PC-3 (cell line): ENCODE results near the gene PHRF1. TPM values are rescaled to one million over a fixed set of nuclear protein-coding genes. Genes with fewer than 3 reads are reported as not detected.

Source experiments
- ATAC-seq: fragments of 200-7000 bp; cut with Tn5 transposase; 2 replicates; pipeline ENCODE4 v1.9.1; 2020; ENCODE audit warnings: mild to moderate bottlenecking, moderate library complexity
- BruUV-seq: library from RNA; stranded (reverse); fragments of 400-500 nt; replicated peaks from 2 replicates; lab custom pipeline; 2021; lab: Mats Ljungman, UMichigan
- CTCF ChIA-PET: fragments of 300-600 bp; sonication (Branson Sonifier 250); formaldehyde crosslinking; loops from one replicate; lab custom pipeline; 2022; ENCODE audit warnings: antibody characterized with exemption; lab: Charles Lee
- POLR2A ChIA-PET: fragments of 300-600 bp; sonication (Branson Sonifier 250); formaldehyde crosslinking; loops from one replicate; lab custom pipeline; 2022; ENCODE audit warnings: antibody characterized with exemption; ENCODE audit not compliant: unreplicated experiment; lab: Charles Lee
- DNase-seq: peaks from one replicate; pipeline ENCODE4 v3.0.0-alpha.2; 2015
- H2AFZ ChIP-seq: fragments of 300-600 bp; sonication (generic); 2 replicates; pipeline ENCODE4 v1.6.0; 2016; ENCODE audit warnings: antibody characterized with exemption, low read length
- H3F3A ChIP-seq: fragments of 300-600 bp; sonication (generic); one replicate; pipeline ENCODE4 v1.6.0; 2017; ENCODE audit warnings: antibody characterized with exemption, low read length, control low read depth, mild to moderate bottlenecking; ENCODE audit not compliant: unreplicated experiment
- H3K27ac ChIP-seq: fragments of 300-600 bp; sonication (generic); 2 replicates; pipeline ENCODE4 v1.5.1; 2016; ENCODE audit warnings: mild to moderate bottlenecking, low read length
- H3K27me3 ChIP-seq: fragments of 300-600 bp; sonication (generic); 2 replicates; pipeline ENCODE4 v1.6.1; 2016; ENCODE audit warnings: low read length, mixed read lengths
- H3K36me3 ChIP-seq: fragments of 300-600 bp; sonication (generic); 2 replicates; pipeline ENCODE4 v1.6.1; 2016; ENCODE audit warnings: low read depth, mixed run types, low read length, mixed read lengths
- H3K4me1 ChIP-seq: fragments of 300-600 bp; sonication (generic); 2 replicates; pipeline ENCODE4 v1.5.1; 2016; ENCODE audit warnings: low read length; ENCODE audit not compliant: insufficient read depth
- H3K4me2 ChIP-seq: fragments of 300-600 bp; sonication (generic); 2 replicates; pipeline ENCODE4 v1.6.0; 2016; ENCODE audit warnings: low read length
- H3K4me3 ChIP-seq: fragments of 300-600 bp; sonication (generic); 2 replicates; pipeline ENCODE4 v1.5.1; 2016; ENCODE audit warnings: mild to moderate bottlenecking, low read length, mixed read lengths
- H3K79me2 ChIP-seq: fragments of 300-600 bp; sonication (generic); 2 replicates; pipeline ENCODE4 v1.6.1; 2017; ENCODE audit warnings: low read length, mixed read lengths
- H3K9ac ChIP-seq: fragments of 300-600 bp; sonication (generic); 2 replicates; pipeline ENCODE4 v1.6.0; 2016; ENCODE audit warnings: mild to moderate bottlenecking, low read length
- H3K9me2 ChIP-seq: fragments of 300-600 bp; sonication (generic); replicated peaks from 2 replicates; pipeline ENCODE4 v1.6.1; 2016; ENCODE audit warnings: mixed run types, low read length, mixed read lengths
- H3K9me3 ChIP-seq: fragments of 300-600 bp; sonication (generic); 2 replicates; pipeline ENCODE4 v1.6.1; 2016; ENCODE audit warnings: low read length, mixed read lengths
- H4K20me1 ChIP-seq: fragments of 300-600 bp; sonication (generic); 2 replicates; pipeline ENCODE4 v1.6.1; 2016; ENCODE audit warnings: low read length, mixed read lengths
- EZH2 ChIP-seq: fragments of 300-600 bp; sonication (generic); IDR thresholded peaks from one replicate; pipeline ENCODE4 v1.6.1; 2017; ENCODE audit warnings: antibody characterized with exemption, mild to moderate bottlenecking, low read length; ENCODE audit not compliant: unreplicated experiment
- EZH2phosphoT487 ChIP-seq: fragments of 300-600 bp; sonication (generic); IDR thresholded peaks from 2 replicates; pipeline ENCODE4 v1.6.1; 2018; ENCODE audit warnings: mild to moderate bottlenecking, antibody characterized with exemption, low read length, borderline replicate concordance
- intact Hi-C: fragments of 100-400 bp; cut with micrococcal nuclease; formaldehyde crosslinking; loops from 2 replicates; pipeline ENCODE4 v1.9.0; 2023
- total RNA-seq: library from RNA; depleted of rRNA; stranded (reverse); fragments of >200 nt; gene quantifications from 2 replicates; pipeline ENCODE4 v1.2.3, GENCODE V29; 2014
- TF ChIP-seq, protein P1 (sequence below): fragments of 300-600 bp; sonication (generic); conservative IDR thresholded peaks from 2 replicates; pipeline ENCODE4 v1.5.1; 2017; ENCODE audit warnings: antibody characterized with exemption, low read depth, mild to moderate bottlenecking, low read length

The PHRF1 gene
- total RNA-seq, 1 experiment from 2014 or later, result 41.4 TPM

DNA sequence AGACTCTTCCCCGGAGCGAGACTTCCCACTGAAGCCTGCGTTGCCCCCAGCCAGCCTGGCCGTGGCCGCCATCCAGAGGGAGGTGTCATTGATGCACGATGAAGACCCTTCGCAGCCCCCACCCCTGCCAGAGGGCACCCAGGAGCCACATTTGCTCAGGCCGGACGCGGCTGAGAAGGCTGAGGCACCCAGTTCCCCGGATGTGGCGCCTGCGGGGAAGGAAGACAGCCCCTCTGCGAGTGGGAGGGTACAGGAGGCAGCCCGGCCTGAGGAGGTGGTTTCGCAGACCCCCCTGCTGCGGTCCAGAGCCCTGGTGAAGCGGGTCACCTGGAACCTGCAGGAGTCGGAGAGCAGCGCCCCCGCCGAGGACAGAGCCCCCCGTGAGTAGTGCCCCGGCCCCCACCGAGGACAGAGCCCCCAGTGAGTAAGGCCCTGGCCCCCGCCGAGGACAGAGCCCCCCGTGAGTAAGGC lies 33.1 kb downstream of the PHRF1 start:
- no peak overlapping the region for H2AFZ ChIP-seq
- H3K4me3 ChIP-seq, result no peak overlapping the region
- no peak for TF ChIP-seq EZH2phosphoT487
- TF ChIP-seq, protein P1, sequence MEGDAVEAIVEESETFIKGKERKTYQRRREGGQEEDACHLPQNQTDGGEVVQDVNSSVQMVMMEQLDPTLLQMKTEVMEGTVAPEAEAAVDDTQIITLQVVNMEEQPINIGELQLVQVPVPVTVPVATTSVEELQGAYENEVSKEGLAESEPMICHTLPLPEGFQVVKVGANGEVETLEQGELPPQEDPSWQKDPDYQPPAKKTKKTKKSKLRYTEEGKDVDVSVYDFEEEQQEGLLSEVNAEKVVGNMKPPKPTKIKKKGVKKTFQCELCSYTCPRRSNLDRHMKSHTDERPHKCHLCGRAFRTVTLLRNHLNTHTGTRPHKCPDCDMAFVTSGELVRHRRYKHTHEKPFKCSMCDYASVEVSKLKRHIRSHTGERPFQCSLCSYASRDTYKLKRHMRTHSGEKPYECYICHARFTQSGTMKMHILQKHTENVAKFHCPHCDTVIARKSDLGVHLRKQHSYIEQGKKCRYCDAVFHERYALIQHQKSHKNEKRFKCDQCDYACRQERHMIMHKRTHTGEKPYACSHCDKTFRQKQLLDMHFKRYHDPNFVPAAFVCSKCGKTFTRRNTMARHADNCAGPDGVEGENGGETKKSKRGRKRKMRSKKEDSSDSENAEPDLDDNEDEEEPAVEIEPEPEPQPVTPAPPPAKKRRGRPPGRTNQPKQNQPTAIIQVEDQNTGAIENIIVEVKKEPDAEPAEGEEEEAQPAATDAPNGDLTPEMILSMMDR, result no peak
- TF ChIP-seq EZH2, result no peak
- H4K20me1 ChIP-seq, result peaks cover 18% of the 10 kb centered on the region
- no TSS peak for BruUV-seq
- DNase-seq (no peak), ATAC-seq (no peak)
- no peaks in the 10 kb centered on the region for H3K9me3 ChIP-seq
- H3K4me1 ChIP-seq, result peaks cover 13% of the 10 kb centered on the region
- H3F3A ChIP-seq, result peaks cover 7% of the 10 kb centered on the region
- ChIA-PET POLR2A (no interaction called here), CTCF (no interaction called here)
- peaks cover 49% of the 10 kb centered on the region for H3K36me3 ChIP-seq
- H3K79me2 ChIP-seq, result no peaks in the 10 kb centered on the region
- intact Hi-C loops, result no loop called here
- no peak overlapping the region for H3K4me2 ChIP-seq
- H3K27ac ChIP-seq, result no peak overlapping the region
- H3K9me2 ChIP-seq, result no peaks in the 10 kb centered on the region
- no peaks in the 10 kb centered on the region for H3K27me3 ChIP-seq
- H3K9ac ChIP-seq, result no peak overlapping the region

DNA sequence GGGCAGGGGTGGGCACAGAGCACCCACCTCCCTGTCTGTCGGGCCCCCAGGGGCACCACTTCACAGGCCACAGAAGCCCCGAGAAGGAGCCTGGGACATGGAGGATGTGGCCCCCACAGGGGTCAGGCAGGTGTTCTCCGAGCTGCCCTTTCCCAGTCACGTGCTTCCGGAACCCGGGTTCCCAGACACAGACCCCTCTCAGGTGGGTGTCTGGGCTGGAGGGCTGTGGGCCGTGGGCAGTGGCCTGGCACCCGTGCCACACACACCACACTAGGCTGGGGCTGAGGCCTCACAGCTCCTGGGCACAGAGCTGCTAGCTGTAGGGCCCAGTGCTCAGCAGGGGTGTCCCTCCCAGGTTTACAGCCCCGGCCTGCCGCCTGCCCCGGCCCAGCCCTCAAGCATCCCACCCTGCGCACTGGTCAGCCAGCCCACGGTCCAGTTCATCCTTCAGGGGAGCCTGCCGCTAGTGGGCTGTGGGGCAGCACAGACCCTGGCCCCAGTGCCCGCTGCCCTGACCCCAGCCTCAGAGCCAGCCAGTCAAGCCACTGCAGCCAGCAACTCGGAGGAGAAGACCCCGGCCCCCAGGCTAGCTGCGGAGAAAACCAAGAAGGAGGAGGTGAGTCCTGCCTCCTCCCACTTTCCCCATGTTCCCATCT lies 34.0 kb downstream of the PHRF1 start:
- no peak overlapping the region for H3K4me3 ChIP-seq
- POLR2A ChIA-PET, result no interaction called here
- H2AFZ ChIP-seq, result no peak overlapping the region
- no peak overlapping the region for H3K4me2 ChIP-seq
- no peaks in the 10 kb centered on the region for H3K9me2 ChIP-seq
- peaks cover 18% of the 10 kb centered on the region for H4K20me1 ChIP-seq
- H3F3A ChIP-seq, result peaks cover 7% of the 10 kb centered on the region
- intact Hi-C loops, result loop anchor here (10.0 kb wide), 1 partner anchor 45 kb away; the partner anchor contains the start of genes LMNTD2 and RASSF7
- no TSS peak for BruUV-seq
- CTCF ChIA-PET, result no interaction called here
- peaks cover 43% of the 10 kb centered on the region for H3K36me3 ChIP-seq
- H3K9me3 ChIP-seq, result no peaks in the 10 kb centered on the region
- no peak overlapping the region for H3K9ac ChIP-seq
- peaks cover 8% of the 10 kb centered on the region; the same call in 1 of the 2 replicates for H3K79me2 ChIP-seq
- peaks cover 22% of the 10 kb centered on the region for H3K4me1 ChIP-seq
- H3K27ac ChIP-seq, result no peak overlapping the region
- TF ChIP-seq, protein P1, result no peak
- TF ChIP-seq EZH2phosphoT487 (no peak), EZH2 (no peak)
- ATAC-seq (no peak), DNase-seq (no peak)
- no peaks in the 10 kb centered on the region for H3K27me3 ChIP-seq
